ENCODE measurements around the gene DGKI. TPM values are rescaled to one million over a fixed set of nuclear protein-coding genes. Genes with fewer than 3 reads are reported as not detected.

Gene DGKI
- total RNA-seq, 4 donors from 2014 or later = 0.16 to 4.4 (median 2.1) TPM

GRCh38 chr7:137647905-137648565, 198.7 kb downstream of the DGKI start:
- TF ChIP-seq CTCF (IDR thresholded peaks at IDR 0.05) = no peak
- no peak for DNase-seq (ENCODE audit: low spot score)
- ATAC-seq (ENCODE audit: low FRiP score) = no peak

GRCh38 chr7:137642472-137642871, 204.3 kb downstream of the DGKI start:
- ATAC-seq (ENCODE audit: low FRiP score) (no peak), DNase-seq (ENCODE audit: low spot score) (no peak)
- TF ChIP-seq CTCF (IDR thresholded peaks at IDR 0.05) = no peak

GRCh38 chr7:137642031-137642430, 204.7 kb downstream of the DGKI start:
- ATAC-seq (ENCODE audit: low FRiP score) = no peak
- TF ChIP-seq CTCF (IDR thresholded peaks at IDR 0.05) = no peak
- DNase-seq (ENCODE audit: low spot score) = no peak

- TF ChIP-seq CTCF (IDR thresholded peaks at IDR 0.05) = no peak
- DNase-seq (ENCODE audit: low spot score) (no peak), ATAC-seq (ENCODE audit: low FRiP score) (no peak)
Observed at GRCh38 chr7:137636376-137636775, 210.4 kb downstream of the DGKI start.

GRCh38 chr7:137635874-137636273, 210.9 kb downstream of the DGKI start:
- no peak for TF ChIP-seq CTCF (IDR thresholded peaks at IDR 0.05)
- DNase-seq (ENCODE audit: low spot score) (no peak), ATAC-seq (ENCODE audit: low FRiP score) (no peak)

- no peak for TF ChIP-seq CTCF (IDR thresholded peaks at IDR 0.05)
- DNase-seq (ENCODE audit: low spot score) = no peak
- ATAC-seq (ENCODE audit: low FRiP score) = no peak
Observed at GRCh38 chr7:137635132-137635531, 211.6 kb downstream of the DGKI start.

- ATAC-seq (ENCODE audit: low FRiP score) (no peak), DNase-seq (ENCODE audit: low spot score) (no peak)
- no peak for TF ChIP-seq CTCF (IDR thresholded peaks at IDR 0.05)
Observed at GRCh38 chr7:137634356-137634755, 212.4 kb downstream of the DGKI start.
